ENCODE data around the gene CABP7.

DNA sequence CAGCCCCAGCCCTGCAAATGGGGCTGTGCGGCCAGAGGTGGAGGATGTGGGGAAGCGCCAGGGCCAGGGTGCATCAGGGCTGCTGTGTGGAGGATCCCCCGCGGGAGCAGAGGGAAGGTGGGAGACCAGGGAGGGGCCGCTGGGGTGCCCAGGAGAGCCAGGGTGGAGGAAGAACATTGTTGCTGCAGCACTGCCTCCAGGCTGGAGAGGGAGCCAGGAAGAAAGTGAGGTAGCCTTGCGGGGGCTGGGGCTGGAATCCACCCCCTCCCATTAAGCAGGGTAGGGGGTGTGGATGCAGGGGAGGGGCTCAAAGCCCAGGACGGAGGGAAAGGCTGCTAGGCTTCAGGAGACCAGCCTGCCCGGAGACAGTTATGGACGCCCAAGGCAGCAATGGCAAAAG, 15.0 kb downstream of the CABP7 start:
- TF ChIP-seq POLR2A (IDR thresholded peaks at IDR 0.05): no peak
- no peak for TF ChIP-seq CTCF (IDR thresholded peaks at IDR 0.05)

Measured in adrenal gland (tissue), 5 donors.